ENCODE data around the gene FOLR3. TPM values are rescaled to one million over a fixed set of nuclear protein-coding genes. Genes with fewer than 3 reads are reported as not detected.

FOLR3 gene
- total RNA-seq, 1 donor from 2014 or later, result 29.0 TPM

- H3K9me3 ChIP-seq, result no peaks in the 10 kb centered on the region
- no peak overlapping the region for H3K27ac ChIP-seq
- peaks cover 10% of the 10 kb centered on the region for H3K4me1 ChIP-seq
- intact Hi-C loops (cut with DNase I), result no loop called here
- DNase-seq (no peak), ATAC-seq (no peak)
- no peaks in the 10 kb centered on the region for H3K27me3 ChIP-seq
- H3K36me3 ChIP-seq, result no peaks in the 10 kb centered on the region
- no peak overlapping the region for H3K4me3 ChIP-seq
- TF ChIP-seq CTCF (IDR thresholded peaks at IDR 0.05), result no peak
Measured at GRCh38 chr11:72188267-72188666, 52.7 kb downstream of the FOLR3 start.

Other genes with a start within 250 kb of the FOLR3 start
- 7.0 TPM for gene XNDC1N, start 207.1 kb upstream of the FOLR3 start, total RNA-seq
- 26.8 TPM for gene RNF121, start 206.7 kb upstream of the FOLR3 start, total RNA-seq
- 21.5 TPM for gene IL18BP, start 136.8 kb upstream of the FOLR3 start, total RNA-seq
- gene NUMA1, start 55.2 kb upstream of the FOLR3 start, total RNA-seq, result 192 TPM
- 6.8 TPM for gene LRRC51, start 54.9 kb upstream of the FOLR3 start, total RNA-seq
- 100 TPM for gene LAMTOR1, start 32.4 kb upstream of the FOLR3 start, total RNA-seq
- gene TOMT, start 29.8 kb upstream of the FOLR3 start, total RNA-seq, result not detected
- 25.2 TPM for gene ANAPC15, start 23.0 kb upstream of the FOLR3 start, total RNA-seq
- 163 TPM for gene FOLR1, start 56.4 kb downstream of the FOLR3 start, total RNA-seq
- gene FOLR2, start 81.1 kb downstream of the FOLR3 start, total RNA-seq, result 22.8 TPM
- 146 TPM for gene INPPL1, start 89.0 kb downstream of the FOLR3 start, total RNA-seq
- not detected for gene PHOX2A, start 108.5 kb downstream of the FOLR3 start, total RNA-seq